Ecto neural progenitor cell (in vitro differentiated cells): ENCODE data around the gene LDLRAD3.

ENCODE experiments used
- DNase-seq: peaks from one replicate; pipeline ENCODE4 v3.0.0-alpha.2; 2018; ENCODE audit warnings: low spot score

LDLRAD3 gene

GRCh38 chr11:36077368-36077767, 133.5 kb downstream of the LDLRAD3 start:
- DNase-seq = no peak

GRCh38 chr11:36077886-36078685, 134.2 kb downstream of the LDLRAD3 start:
- DNase-seq = no peak

GRCh38 chr11:36078686-36079055, 134.8 kb downstream of the LDLRAD3 start:
- no peak for DNase-seq

GRCh38 chr11:36079878-36080675, 136.2 kb downstream of the LDLRAD3 start:
- no peak for DNase-seq

- no peak for DNase-seq
These were observed 137.5 kb downstream of the LDLRAD3 start for GRCh38 chr11:36081274-36081945.

- DNase-seq = no peak
These were observed 142.5 kb downstream of the LDLRAD3 start for GRCh38 chr11:36086366-36086765.

DNA sequence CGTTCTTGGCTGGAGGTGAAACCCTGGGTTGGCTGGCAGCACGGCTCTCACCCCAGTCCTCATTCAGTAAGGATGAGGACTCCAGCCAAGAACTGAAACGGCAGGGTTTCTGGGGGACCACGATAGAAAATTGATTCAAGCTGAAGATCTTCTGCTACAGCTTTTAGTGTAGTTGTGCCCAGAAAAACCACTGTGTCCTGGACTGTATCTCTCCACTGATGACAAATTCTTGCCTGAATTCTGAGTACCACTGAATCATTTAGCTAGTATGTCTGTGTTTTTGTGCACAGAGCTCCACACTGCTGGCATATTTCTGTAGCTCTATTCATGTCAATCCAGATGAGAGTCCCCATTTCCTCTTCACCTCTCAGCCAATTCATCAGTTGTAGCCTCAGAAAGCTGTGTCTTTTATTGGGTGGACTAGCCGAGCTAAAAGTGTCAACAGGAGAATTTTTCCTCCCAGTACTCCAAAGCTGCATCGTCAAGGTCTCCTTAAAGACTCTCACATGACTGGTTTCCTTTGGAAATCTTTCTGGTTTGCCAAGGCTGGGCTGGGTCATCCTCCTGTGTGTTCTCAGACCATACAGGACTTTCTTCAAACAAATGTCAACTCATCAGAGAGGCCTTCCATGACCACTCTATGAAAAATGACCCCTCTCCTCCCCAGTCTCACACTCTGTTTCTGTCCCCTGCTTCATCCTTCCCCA, 144.6 kb downstream of the LDLRAD3 start:
- DNase-seq = no peak

GRCh38 chr11:36089920-36090319, 146.1 kb downstream of the LDLRAD3 start:
- DNase-seq = no peak

DNA sequence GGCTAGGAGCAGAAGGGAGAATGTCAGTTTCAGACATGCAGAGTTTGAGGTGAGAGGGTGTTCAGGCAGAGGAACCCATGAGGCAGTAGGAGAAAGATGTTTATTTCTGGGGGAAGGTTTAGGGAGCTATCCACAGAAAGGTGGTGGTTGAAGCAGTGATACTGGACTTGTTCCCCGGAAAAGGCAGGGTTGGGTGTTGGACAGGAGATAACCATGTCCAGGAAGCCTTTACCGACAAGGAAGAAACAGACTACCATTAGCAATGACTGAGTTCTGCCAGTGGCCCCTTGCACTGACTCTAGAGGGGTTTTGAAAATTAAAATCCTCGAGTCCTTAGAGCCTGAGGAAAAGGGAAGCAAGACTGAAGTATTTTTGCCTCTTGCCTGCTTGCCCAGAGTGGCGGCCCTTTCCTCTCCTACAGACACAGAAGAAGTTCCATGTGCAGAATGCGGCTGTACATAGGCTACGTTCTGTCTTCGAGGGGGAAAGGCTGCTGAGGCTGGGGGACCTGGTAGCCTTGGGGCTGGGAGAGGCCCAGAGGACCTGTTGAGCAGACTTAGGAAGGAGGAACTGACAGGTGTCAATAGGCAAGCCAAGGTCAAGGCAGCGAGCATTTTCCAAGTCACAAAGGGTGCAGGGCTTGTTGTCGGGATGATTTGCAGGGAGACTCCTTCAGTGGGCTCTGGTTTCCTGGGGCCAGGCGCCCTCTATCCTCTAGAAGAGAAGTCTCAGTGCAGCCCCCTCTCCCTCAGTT, 146.7 kb downstream of the LDLRAD3 start:
- DNase-seq = no peak

DNA sequence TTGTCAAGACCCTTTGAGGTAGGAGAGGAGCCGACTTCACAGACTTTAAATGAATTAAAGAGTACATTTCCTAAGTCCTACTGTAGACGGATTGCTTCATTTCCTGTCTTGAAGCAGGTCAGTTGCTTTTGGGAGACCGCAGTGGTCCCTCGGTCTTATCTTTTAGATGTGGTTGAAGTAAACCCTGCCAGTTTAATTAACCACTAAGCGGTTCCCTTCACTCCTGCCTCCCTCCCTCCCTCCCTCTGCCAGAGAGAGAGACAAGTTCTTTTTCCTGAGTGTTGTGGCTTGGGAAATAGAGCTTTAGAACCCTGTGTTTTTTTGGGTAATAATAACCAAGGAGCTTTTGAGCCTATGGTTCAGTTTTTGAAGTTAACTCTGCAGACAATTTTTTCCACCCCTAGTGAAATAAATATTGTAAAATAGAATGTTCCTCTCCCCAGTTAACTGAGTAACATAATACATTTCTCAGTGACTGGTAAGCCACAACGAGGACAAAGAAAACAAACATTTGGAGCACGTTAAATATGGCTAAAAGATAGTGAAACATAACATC, 147.5 kb downstream of the LDLRAD3 start:
- no peak for DNase-seq

GRCh38 chr11:36092314-36093030, 148.6 kb downstream of the LDLRAD3 start:
- DNase-seq = no peak

DNA sequence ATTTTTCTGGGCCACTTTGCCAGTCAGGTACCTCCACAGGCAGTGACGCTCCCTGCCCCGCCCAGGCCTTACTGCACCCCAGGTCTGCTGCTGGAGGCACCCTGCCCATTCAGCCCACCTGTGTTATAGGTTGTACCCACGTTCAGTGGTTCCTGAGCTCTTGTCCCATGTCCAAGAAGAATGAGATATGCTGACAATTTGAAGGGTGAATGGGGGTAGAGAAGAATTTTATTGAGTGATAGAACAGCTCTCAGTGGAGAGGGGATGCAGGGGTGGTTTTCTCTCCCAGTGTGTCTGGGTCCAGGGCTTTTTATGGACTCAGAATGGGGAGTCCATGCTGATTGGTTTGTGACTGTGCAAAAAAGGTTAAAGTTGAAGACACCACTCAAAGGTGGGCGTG, 149.7 kb downstream of the LDLRAD3 start:
- DNase-seq = no peak

DNA sequence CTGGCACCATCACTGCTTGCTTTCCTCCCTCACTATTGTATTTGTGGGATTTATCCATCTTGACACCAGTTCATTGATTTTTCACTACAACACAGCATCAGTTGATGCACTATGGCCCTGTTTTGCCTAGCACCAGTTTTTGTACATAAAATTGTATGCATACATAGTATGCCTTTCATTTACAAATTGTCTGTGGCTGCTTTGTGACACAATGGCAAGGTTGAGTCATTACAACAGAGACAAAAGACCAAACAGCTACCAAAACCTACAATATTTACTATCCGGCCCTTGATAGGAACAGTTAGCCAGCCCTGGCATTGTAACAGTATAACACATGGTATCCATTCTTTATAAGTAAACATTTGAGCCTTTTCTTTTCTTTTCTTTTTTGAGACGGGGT, 150.3 kb downstream of the LDLRAD3 start:
- no peak for DNase-seq

GRCh38 chr11:36095716-36096115, 151.9 kb downstream of the LDLRAD3 start:
- no peak for DNase-seq

- no peak for DNase-seq
These were observed 153.4 kb downstream of the LDLRAD3 start for GRCh38 chr11:36097219-36097650.

- DNase-seq = no peak
These were observed 154.2 kb downstream of the LDLRAD3 start for GRCh38 chr11:36098087-36098486.

- no peak for DNase-seq
These were observed 155.1 kb downstream of the LDLRAD3 start for GRCh38 chr11:36098853-36099375.

- no peak for DNase-seq
These were observed 157.6 kb downstream of the LDLRAD3 start for GRCh38 chr11:36101466-36101865.

DNA sequence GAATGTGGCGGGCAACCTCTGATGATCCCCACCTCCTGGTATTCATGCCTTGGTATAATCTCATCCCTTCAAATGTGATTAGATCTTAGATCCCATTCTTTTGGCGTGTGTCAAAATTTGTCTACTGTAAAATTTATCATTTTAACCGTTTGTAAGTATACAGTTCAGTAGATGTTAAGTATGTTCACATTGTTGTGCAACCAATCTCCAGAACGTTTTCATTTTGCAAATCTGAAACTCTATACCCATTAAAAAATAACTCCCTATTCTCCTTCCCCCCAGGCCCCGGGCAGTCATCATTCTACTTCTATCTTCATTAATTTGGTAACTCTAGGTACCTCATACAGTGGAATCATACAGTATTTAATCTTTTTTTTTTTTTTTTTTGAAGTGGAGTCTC, 159.0 kb downstream of the LDLRAD3 start:
- no peak for DNase-seq

DNA sequence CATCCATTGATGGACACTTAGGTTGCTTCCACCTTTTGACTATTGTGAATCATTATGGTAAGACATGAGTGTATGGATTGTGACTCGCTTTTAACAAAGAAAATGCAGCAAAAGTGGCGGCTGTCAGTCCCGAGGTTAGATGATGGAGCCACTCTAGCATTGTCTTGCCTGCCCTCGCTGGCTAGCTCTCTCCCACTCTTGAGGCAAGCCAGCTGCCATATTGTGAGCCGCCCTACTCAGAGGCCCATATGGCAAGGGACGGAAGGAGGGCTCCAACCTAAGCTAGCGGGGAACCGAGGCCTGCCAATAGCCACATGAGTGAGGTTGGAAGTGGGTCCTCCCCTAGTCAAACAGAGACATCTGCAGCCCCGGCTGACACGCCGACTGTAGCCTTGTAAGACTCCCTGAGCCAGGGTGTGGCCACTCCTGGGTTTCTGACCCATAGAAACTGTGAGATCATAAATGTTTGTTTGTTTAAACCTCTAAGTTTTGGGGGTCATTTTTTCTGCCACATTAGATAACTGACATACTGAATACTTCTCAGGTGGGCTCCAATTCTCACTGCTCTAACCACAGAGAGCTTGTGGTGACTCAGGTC, 160.2 kb downstream of the LDLRAD3 start:
- no peak for DNase-seq
